Measurements from ENCODE around the gene MYLK.

Gene MYLK

GRCh38 chr3:123695731-123696640 is 188.1 kb downstream of the MYLK start:
- DNase-seq (ENCODE audit: low read depth) = no peak

GRCh38 chr3:123695152-123695551 is 189.0 kb downstream of the MYLK start:
- DNase-seq (ENCODE audit: low read depth) = no peak

GRCh38 chr3:123694366-123695087 is 189.6 kb downstream of the MYLK start:
- no peak for DNase-seq (ENCODE audit: low read depth)

GRCh38 chr3:123693584-123694190 is 190.4 kb downstream of the MYLK start:
- DNase-seq (ENCODE audit: low read depth) = no peak

- no peak for DNase-seq (ENCODE audit: low read depth)
These were observed 191.5 kb downstream of the MYLK start for GRCh38 chr3:123692671-123693070.

- DNase-seq (ENCODE audit: low read depth) = no peak
These were observed 192.1 kb downstream of the MYLK start for GRCh38 chr3:123692041-123692440.

GRCh38 chr3:123689831-123690230 is 194.3 kb downstream of the MYLK start:
- no peak for DNase-seq (ENCODE audit: low read depth)

- peak; percentile 95 for DNase-seq (ENCODE audit: low read depth)
These were observed 195.8 kb downstream of the MYLK start for GRCh38 chr3:123688241-123688747.

GRCh38 chr3:123687286-123687685 is 196.8 kb downstream of the MYLK start:
- peak; percentile 36 for DNase-seq (ENCODE audit: low read depth)

- DNase-seq (ENCODE audit: low read depth) = no peak
These were observed 197.9 kb downstream of the MYLK start for GRCh38 chr3:123686251-123686650.

- DNase-seq (ENCODE audit: low read depth) = no peak
These were observed 198.4 kb downstream of the MYLK start for GRCh38 chr3:123685780-123686179.

GRCh38 chr3:123684636-123685035 is 199.5 kb downstream of the MYLK start:
- no peak for DNase-seq (ENCODE audit: low read depth)

GRCh38 chr3:123684209-123684608 is 199.9 kb downstream of the MYLK start:
- no peak for DNase-seq (ENCODE audit: low read depth)

- no peak for DNase-seq (ENCODE audit: low read depth)
These were observed 200.5 kb downstream of the MYLK start for GRCh38 chr3:123683505-123684154.

- no peak for DNase-seq (ENCODE audit: low read depth)
These were observed 201.2 kb downstream of the MYLK start for GRCh38 chr3:123682781-123683504.

GRCh38 chr3:123682302-123682701 is 201.8 kb downstream of the MYLK start:
- no peak for DNase-seq (ENCODE audit: low read depth)

- DNase-seq (ENCODE audit: low read depth) = no peak
These were observed 204.3 kb downstream of the MYLK start for GRCh38 chr3:123679712-123680386.

- DNase-seq (ENCODE audit: low read depth) = peak; percentile 87
These were observed 206.0 kb downstream of the MYLK start for GRCh38 chr3:123678108-123678511.

GRCh38 chr3:123672429-123673146 is 211.5 kb downstream of the MYLK start:
- no peak for DNase-seq (ENCODE audit: low read depth)

- no peak for DNase-seq (ENCODE audit: low read depth)
These were observed 213.4 kb downstream of the MYLK start for GRCh38 chr3:123670743-123671142.
